ENCODE data around the gene ELOVL7. TPM values are rescaled to one million over a fixed set of nuclear protein-coding genes. Genes with fewer than 3 reads are reported as not detected.
A peak's percentile ranks its signal among the peaks of the same experiment; 100 is the strongest.
"Not testable (repeated sequence)": the region's sequence is repeated elsewhere in the genome, so short reads cannot be mapped to it uniquely, and the experiment has no call there.

The ELOVL7 gene
- total RNA-seq, 1 donor from 2014 or later = 5.5 TPM

GRCh38 chr5:60870857-60871256 lies 26.8 kb upstream of the ELOVL7 start:
- no peak overlapping the region for H3K4me3 ChIP-seq
- H3K4me1 Mint-ChIP-seq = no peaks in the 10 kb centered on the region
- no peaks in the 10 kb centered on the region for H4K20me1 ChIP-seq (ENCODE audit: low read depth)
- no peak overlapping the region for H3K27ac Mint-ChIP-seq
- no peak for DNase-seq (ENCODE audit: low spot score)
- H3K27ac ChIP-seq = no peak overlapping the region
- peaks cover 4% of the 10 kb centered on the region for H3K9me3 ChIP-seq (ENCODE audit: low read depth)
- H3K36me3 ChIP-seq = no peaks in the 10 kb centered on the region
- H3K9me3 Mint-ChIP-seq = peaks cover 13% of the 10 kb centered on the region
- no peaks in the 10 kb centered on the region for H3K79me2 ChIP-seq (ENCODE audit: low read depth)
- H3K27me3 ChIP-seq = no peaks in the 10 kb centered on the region
- H3K27me3 Mint-ChIP-seq (ENCODE audit: insufficient read depth, low read depth) = no peaks in the 10 kb centered on the region
- H3F3A ChIP-seq (ENCODE audit: low read depth) = no peaks in the 10 kb centered on the region
- TF ChIP-seq EZH2phosphoT487 (IDR thresholded peaks at IDR 0.05) = no peak
- no peak for TF ChIP-seq EZH2 (IDR thresholded peaks at IDR 0.05)
- TF ChIP-seq CTCF (IDR thresholded peaks at IDR 0.05) = no peak
- no peaks in the 10 kb centered on the region for H3K4me1 ChIP-seq
- peaks cover 6% of the 10 kb centered on the region for H3K36me3 Mint-ChIP-seq
- no peak overlapping the region for H2AFZ ChIP-seq (replicated peaks)
- no peak overlapping the region for H3K4me2 ChIP-seq
- no peak overlapping the region for H3K9ac ChIP-seq
- no peak overlapping the region for H3K4me3 Mint-ChIP-seq

GRCh38 chr5:60860572-60860971 lies 16.5 kb upstream of the ELOVL7 start:
- not testable (repeated sequence) for H3K9me3 Mint-ChIP-seq; H3K4me3 ChIP-seq; H3F3A ChIP-seq (ENCODE audit: low read depth); H3K27ac Mint-ChIP-seq; H3K27me3 Mint-ChIP-seq (ENCODE audit: insufficient read depth, low read depth); DNase-seq (ENCODE audit: low spot score); H3K9ac ChIP-seq; H3K4me1 ChIP-seq; H3K36me3 Mint-ChIP-seq; H3K27ac ChIP-seq; H3K36me3 ChIP-seq; H3K9me3 ChIP-seq (ENCODE audit: low read depth); H4K20me1 ChIP-seq (ENCODE audit: low read depth); H3K4me1 Mint-ChIP-seq; H3K27me3 ChIP-seq; H3K4me2 ChIP-seq; H3K4me3 Mint-ChIP-seq; H2AFZ ChIP-seq (replicated peaks); H3K79me2 ChIP-seq (ENCODE audit: low read depth)

GRCh38 chr5:60856066-60856465 lies 12.0 kb upstream of the ELOVL7 start:
- H3K27me3 ChIP-seq = no peaks in the 10 kb centered on the region
- no peak for TF ChIP-seq CTCF (IDR thresholded peaks at IDR 0.05)
- no peak for TF ChIP-seq EZH2phosphoT487 (IDR thresholded peaks at IDR 0.05)
- no peak for TF ChIP-seq EZH2 (IDR thresholded peaks at IDR 0.05)
- H2AFZ ChIP-seq (replicated peaks) = no peak overlapping the region

GRCh38 chr5:60852940-60853339 lies 8.9 kb upstream of the ELOVL7 start:
- Mint-ChIP-seq H3K4me1 (no peaks in the 10 kb centered on the region), H3K9me3 (peaks cover 2% of the 10 kb centered on the region), H3K36me3 (no peaks in the 10 kb centered on the region), H3K27ac (no peak overlapping the region), H3K4me3 (no peak overlapping the region), H3K27me3 (ENCODE audit: insufficient read depth, low read depth) (no peaks in the 10 kb centered on the region)
- Histone ChIP-seq H3K27me3 (no peaks in the 10 kb centered on the region), H3K9me3 (ENCODE audit: low read depth) (no peaks in the 10 kb centered on the region), H3K79me2 (ENCODE audit: low read depth) (no peaks in the 10 kb centered on the region), H3K4me3 (no peak overlapping the region), H4K20me1 (ENCODE audit: low read depth) (no peaks in the 10 kb centered on the region), H3K9ac (no peak overlapping the region), H3K4me1 (peaks cover 8% of the 10 kb centered on the region), H3K27ac (no peak overlapping the region), H3F3A (ENCODE audit: low read depth) (peaks cover 8% of the 10 kb centered on the region), H3K4me2 (no peak overlapping the region), H3K36me3 (no peaks in the 10 kb centered on the region), H2AFZ (replicated peaks) (peak overlapping the region; percentile 11)
- TF ChIP-seq EZH2phosphoT487 (IDR thresholded peaks at IDR 0.05) = no peak
- DNase-seq (ENCODE audit: low spot score) = no peak

More at GRCh38 chr5:60856066-60856465, 12.0 kb upstream of the ELOVL7 start:
- no peak for DNase-seq (ENCODE audit: low spot score)
- no peaks in the 10 kb centered on the region for H3K79me2 ChIP-seq (ENCODE audit: low read depth)
- peaks cover 8% of the 10 kb centered on the region for H3F3A ChIP-seq (ENCODE audit: low read depth)
- Mint-ChIP-seq H3K27me3 (ENCODE audit: insufficient read depth, low read depth) (no peaks in the 10 kb centered on the region), H3K9me3 (peaks cover 2% of the 10 kb centered on the region), H3K4me3 (no peak overlapping the region), H3K27ac (no peak overlapping the region), H3K36me3 (peaks cover 2% of the 10 kb centered on the region), H3K4me1 (no peaks in the 10 kb centered on the region)
- H3K4me3 ChIP-seq = no peak overlapping the region
- H3K27ac ChIP-seq = no peak overlapping the region
- no peaks in the 10 kb centered on the region for H3K9me3 ChIP-seq (ENCODE audit: low read depth)
- no peaks in the 10 kb centered on the region for H4K20me1 ChIP-seq (ENCODE audit: low read depth)
- H3K4me2 ChIP-seq = no peak overlapping the region
- peaks cover 8% of the 10 kb centered on the region for H3K4me1 ChIP-seq
- H3K9ac ChIP-seq = no peak overlapping the region
- H3K36me3 ChIP-seq = no peaks in the 10 kb centered on the region

Data from neural progenitor cell (in vitro differentiated cells).